Activated CD8-positive, alpha-beta memory T cell treated with anti-CD3 and anti-CD28 coated beads for 36 hours (primary cell): ENCODE data around the gene REG3A. TPM values are rescaled to one million over a fixed set of nuclear protein-coding genes. Genes with fewer than 3 reads are reported as not detected.

ENCODE experiments used
- CTCF ChIA-PET: fragments of 350-600 bp; sonication (Branson Sonifier 250); formaldehyde crosslinking; loops from one replicate; lab custom pipeline; 2021; ENCODE audit warnings: antibody characterized with exemption; lab: Charles Lee
- POLR2A ChIA-PET: fragments of 350-600 bp; sonication (Branson Sonifier 250); formaldehyde crosslinking; loops from one replicate; lab custom pipeline; 2021; ENCODE audit warnings: antibody characterized with exemption; lab: Charles Lee
- total RNA-seq, 2 experiments: library from RNA; stranded (reverse); gene quantifications; one replicate each; pipeline ENCODE4 v1.2.3, GENCODE V29; 2021

Gene REG3A
- total RNA-seq: not detected

DNA sequence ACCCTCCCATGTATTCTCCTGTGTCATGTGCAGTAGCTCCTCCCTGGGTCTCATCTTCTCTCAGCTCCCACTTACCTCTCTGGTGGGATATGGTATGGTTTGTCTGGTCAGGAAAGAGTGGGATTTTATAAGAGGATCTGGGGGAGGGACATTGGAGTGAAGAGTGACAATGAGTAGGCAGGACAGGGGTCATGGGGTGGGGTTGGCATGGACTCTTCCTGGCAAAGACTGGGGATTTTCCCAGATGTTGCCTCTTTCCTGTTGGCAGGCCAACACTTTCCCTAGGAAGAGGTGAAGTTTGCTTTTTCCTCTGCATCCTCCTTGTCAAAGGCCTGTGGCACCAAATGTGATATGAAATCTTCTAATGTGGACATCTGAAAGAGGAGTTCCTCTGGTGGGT, at the start of gene REG3A:
REG3A (minus strand) TSS at position 101 of the 400 bp plus-strand sequence. CDS start 348 bp downstream, outside the sequence.
- CTCF ChIA-PET: no interaction called here
- POLR2A ChIA-PET: no interaction called here

DNA sequence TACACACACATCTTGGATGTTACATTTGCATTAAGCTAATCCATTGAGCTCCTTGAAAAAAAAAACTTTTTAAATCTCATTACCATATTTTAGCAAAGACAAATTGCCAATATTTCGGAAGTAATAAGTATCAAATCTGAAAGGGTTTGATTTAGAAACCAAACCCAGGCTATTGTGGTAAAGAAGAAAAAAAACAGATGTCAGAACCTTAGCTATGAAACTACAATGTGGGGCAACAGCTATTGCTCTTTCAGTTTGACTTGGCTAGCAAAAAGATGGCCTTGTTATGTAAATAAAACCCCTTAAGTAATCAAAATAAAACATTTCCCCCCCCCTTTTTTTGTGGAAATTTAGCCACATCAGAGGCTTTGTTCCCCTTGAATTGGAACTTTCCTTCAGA, 41.2 kb upstream of the REG3A start:
- CTCF ChIA-PET: no interaction called here
- POLR2A ChIA-PET: no interaction called here

- POLR2A ChIA-PET: no interaction called here
- CTCF ChIA-PET: no interaction called here
Measured at GRCh38 chr2:79191816-79192215, 32.3 kb upstream of the REG3A start.

DNA sequence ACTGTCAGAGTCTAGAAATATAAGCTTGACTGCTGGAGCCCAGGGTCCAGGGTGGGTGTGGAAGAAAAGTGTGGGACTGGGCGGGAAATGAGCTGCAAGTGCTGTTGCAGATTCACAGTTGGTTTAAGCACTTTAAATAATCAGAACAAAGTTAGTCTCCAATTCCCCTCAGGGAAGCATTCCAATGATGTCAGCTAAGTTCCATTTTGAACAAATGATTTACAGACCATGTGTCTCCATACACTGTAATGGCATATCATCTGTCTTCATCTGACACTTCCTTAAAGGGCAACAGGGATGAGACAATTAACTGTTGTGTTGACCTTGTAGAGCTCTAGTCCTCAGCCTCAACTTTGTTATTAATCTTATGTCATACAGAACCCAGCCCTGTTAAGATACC, 31.5 kb upstream of the REG3A start:
- POLR2A ChIA-PET: no interaction called here
- CTCF ChIA-PET: no interaction called here

GRCh38 chr2:79189465-79189864, 29.9 kb upstream of the REG3A start:
- POLR2A ChIA-PET: no interaction called here
- CTCF ChIA-PET: no interaction called here

GRCh38 chr2:79181617-79182016, 22.1 kb upstream of the REG3A start:
- CTCF ChIA-PET: no interaction called here

GRCh38 chr2:79180092-79180491, 20.5 kb upstream of the REG3A start:
- POLR2A ChIA-PET: no interaction called here

More at GRCh38 chr2:79181617-79182016, 22.1 kb upstream of the REG3A start:
- POLR2A ChIA-PET: no interaction called here

DNA sequence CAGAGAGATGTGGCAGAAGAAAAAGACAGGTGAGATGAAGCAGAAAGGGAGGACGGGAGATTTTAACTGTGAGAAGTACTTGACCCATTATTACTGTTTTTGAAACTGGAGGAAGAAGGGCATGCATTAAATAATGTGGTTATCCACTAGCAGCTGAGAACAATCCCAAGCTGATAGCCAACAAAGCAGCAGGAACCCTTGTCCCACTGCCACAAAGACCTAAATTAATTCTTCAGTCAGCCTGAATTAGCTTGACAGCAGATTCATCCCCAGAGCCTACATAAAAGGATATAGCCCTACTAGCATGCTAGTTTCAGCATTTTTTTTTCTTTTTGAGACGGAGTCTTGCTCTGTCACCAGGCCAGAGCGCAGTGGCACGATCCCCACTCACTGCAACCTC, 19.5 kb upstream of the REG3A start:
- ChIA-PET POLR2A (no interaction called here), CTCF (no interaction called here)

More at GRCh38 chr2:79180092-79180491, 20.5 kb upstream of the REG3A start:
- CTCF ChIA-PET: no interaction called here

GRCh38 chr2:79178076-79178674, 18.6 kb upstream of the REG3A start:
- CTCF ChIA-PET: no interaction called here

GRCh38 chr2:79171348-79171958, 11.9 kb upstream of the REG3A start:
- ChIA-PET POLR2A (no interaction called here), CTCF (no interaction called here)

More at GRCh38 chr2:79178076-79178674, 18.6 kb upstream of the REG3A start:
- POLR2A ChIA-PET: no interaction called here

- ChIA-PET POLR2A (no interaction called here), CTCF (no interaction called here)
Measured at GRCh38 chr2:79162801-79163200, 3.2 kb upstream of the REG3A start.

DNA sequence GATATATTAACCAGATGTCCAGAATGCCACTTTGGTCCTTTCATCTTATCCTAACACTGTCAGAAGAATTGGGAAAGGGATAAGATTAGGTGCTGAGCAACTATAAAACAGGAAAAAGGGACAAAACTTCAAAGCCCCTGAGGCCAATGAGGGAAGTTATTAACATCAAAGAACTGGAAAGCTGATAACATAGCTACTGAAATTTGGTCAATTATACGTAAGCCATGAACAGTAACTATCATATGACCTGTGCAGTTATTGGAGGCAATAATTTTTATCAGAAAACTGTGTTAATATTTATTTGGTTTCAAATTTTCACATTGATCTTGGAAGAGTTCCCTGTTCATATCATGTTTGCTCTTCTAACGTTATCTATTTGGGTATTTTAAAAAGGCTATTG, 2.6 kb upstream of the REG3A start:
- ChIA-PET CTCF (no interaction called here), POLR2A (no interaction called here)

DNA sequence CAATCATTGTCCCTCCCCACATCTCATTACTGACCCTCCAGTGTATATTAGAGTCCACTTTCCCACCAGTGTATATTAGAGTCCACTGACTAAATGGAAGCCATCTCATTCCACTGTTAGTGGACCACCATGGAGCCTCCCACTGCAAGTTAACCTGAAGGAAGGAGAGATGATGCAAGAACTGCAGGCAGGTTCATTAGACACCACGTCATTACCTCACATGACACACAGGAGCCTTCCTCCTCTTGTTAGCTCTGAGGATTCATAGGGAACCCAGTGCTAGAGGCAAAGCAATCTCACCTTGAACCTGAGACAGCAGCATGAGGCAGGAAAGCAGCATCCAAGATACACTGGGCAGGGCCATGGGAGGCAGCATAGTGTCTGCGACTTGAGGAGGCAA, 523 bp downstream of the REG3A start:
- ChIA-PET CTCF (no interaction called here), POLR2A (no interaction called here)

DNA sequence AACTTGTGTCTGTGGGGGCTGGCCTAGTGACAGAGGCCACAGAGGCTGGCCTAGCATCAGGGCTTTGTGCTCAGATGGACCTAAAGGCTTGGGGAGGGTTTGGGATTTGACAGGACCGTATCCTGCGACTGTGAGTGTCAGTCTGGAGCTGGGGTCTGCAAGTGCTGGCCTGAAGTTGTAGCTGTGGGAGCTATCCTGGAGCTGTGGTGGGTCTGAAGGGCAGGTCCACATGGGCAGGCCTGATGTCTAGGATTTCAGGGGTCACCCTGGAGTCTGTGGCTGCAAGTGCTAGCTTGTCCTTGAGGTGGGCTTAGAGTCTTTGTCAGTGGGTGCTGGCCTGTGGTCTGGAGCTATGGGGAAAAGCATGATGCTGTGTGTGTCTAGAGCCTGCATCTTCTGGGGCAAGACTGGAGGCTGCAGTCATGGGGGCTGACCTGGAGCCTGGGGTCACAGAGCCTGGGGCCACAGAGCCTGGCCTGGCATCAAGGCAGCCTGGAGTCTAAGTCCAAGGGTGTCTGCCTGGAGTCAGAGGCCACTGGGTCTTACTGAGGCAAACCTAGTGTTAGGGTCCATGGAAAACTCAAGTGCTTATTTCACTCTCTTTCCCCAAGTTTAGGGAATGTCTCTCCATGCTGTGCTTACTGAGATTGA, 3.6 kb downstream of the REG3A start:
- ChIA-PET CTCF (interaction anchor here (0.6 kb wide), 1 partner anchor 23 kb away, joined by 4 read pairs; no protein-coding TSS in a partner anchor), POLR2A (no interaction called here)

DNA sequence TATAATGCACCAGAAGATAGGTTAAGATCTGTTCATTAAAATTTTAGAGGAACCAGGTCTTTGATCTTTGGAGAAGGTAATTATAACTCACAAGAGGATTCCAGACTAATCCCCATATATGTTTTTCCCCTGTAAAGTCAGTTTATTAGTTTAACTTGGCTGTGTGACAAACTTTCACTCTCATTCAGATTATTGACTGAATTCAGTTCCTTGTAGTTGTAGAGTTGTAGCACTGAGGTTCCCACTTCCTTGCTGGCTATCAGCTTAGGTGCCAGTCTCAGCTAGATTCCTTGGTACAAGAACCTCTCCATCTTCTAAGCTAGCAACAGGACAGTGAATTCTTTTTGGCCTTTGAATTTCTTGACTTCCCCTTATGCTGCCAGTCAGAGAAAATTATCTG, 20.1 kb downstream of the REG3A start:
- ChIA-PET POLR2A (no interaction called here), CTCF (no interaction called here)

GRCh38 chr2:79138385-79138784, 21.2 kb downstream of the REG3A start:
- ChIA-PET CTCF (no interaction called here), POLR2A (no interaction called here)

DNA sequence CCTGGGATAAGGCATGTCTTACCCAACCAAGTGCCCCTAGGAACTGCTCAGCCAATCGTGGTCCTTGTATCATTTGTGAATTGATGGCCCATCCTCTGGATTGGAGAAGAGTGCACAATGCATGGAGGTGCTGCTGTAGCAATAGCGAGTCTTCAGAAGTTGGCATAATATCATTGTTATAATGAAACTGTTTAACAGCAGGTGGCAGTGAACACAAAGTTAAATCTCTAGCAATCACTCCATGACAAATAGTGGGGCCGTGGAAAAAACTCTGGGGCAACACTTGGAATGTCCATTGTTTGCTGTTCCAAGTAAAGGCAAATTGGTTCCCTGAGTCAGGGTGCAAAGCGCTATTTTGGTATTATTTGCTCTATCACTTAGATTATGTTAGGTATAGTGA, 27.9 kb downstream of the REG3A start:
- ChIA-PET POLR2A (no interaction called here), CTCF (no interaction called here)

- ChIA-PET POLR2A (no interaction called here), CTCF (interaction anchor here (0.5 kb wide), 1 partner anchor 286 kb away, joined by 4 read pairs; no protein-coding TSS in a partner anchor)
Measured at GRCh38 chr2:79129804-79130203, 29.7 kb downstream of the REG3A start.

DNA sequence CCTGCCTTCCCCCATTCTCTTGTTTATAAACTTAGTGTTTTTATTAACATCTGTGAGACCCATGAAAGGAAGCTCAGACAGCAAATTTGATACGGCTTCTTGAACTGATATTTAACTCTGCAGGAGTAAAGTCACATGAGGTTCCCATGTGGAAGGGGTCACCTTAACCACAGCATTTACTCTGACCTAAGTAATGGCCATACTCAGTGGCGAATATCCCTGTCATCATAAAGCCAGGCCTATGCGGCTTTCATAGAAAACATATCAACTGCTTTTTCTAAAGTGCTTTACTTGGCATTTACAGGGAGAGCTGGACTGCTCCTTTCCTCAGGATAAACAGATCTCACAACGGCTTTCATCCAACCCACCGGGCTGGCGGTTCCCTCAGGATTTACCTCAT, 30.3 kb downstream of the REG3A start:
- POLR2A ChIA-PET: no interaction called here
- CTCF ChIA-PET: interaction anchor here (0.5 kb wide), 1 partner anchor 287 kb away, joined by 4 read pairs; no protein-coding TSS in a partner anchor

DNA sequence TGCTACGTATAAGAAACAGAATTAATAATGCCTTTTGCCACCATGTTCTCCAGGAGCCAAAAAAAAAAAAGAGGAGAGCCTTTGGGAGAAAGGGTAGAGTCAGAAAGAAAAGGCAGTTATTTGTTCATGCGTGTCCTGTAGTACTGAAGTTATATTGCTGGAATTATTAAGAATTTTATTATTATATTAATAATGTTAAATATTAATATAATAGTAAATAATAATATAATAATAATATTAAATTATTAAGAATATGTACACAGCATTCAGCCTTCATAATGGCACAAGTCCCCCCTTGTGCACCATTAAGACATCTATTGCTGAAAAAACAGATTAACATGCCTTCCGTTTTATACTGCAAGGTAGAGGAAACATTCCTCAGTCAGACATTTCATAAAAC, 31.1 kb downstream of the REG3A start:
- ChIA-PET POLR2A (no interaction called here), CTCF (no interaction called here)

GRCh38 chr2:79125721-79125985, 33.9 kb downstream of the REG3A start:
- CTCF ChIA-PET: no interaction called here
- POLR2A ChIA-PET: no interaction called here
